HuH-7.5 (cell line): ENCODE measurements around the gene GAL3ST2.

ENCODE experiments used
- DNase-seq: peaks from one replicate; pipeline ENCODE4 v3.0.0; 2011; ENCODE audit warnings: low spot score

GAL3ST2 gene

DNA sequence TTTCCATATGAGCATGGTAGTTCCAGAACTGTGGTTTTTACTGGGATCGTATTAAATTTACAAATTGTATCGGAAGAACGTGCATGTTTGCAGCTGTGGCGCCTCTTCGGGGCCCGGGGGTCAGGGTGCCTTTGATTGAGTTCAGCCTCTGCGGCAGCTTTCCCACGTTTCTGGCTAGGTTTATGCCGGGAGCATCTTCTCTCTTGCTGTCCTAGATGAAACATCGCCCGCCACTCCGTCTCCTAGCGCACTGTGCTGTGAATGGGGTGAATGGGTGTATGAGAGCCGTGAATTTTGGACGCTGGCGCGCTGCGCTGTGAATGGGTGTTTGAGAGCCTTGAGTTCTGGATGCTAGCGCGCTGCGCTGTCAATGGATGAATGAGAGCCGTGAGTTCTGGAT is 69.8 kb downstream of the GAL3ST2 start:
- DNase-seq: no peak

DNA sequence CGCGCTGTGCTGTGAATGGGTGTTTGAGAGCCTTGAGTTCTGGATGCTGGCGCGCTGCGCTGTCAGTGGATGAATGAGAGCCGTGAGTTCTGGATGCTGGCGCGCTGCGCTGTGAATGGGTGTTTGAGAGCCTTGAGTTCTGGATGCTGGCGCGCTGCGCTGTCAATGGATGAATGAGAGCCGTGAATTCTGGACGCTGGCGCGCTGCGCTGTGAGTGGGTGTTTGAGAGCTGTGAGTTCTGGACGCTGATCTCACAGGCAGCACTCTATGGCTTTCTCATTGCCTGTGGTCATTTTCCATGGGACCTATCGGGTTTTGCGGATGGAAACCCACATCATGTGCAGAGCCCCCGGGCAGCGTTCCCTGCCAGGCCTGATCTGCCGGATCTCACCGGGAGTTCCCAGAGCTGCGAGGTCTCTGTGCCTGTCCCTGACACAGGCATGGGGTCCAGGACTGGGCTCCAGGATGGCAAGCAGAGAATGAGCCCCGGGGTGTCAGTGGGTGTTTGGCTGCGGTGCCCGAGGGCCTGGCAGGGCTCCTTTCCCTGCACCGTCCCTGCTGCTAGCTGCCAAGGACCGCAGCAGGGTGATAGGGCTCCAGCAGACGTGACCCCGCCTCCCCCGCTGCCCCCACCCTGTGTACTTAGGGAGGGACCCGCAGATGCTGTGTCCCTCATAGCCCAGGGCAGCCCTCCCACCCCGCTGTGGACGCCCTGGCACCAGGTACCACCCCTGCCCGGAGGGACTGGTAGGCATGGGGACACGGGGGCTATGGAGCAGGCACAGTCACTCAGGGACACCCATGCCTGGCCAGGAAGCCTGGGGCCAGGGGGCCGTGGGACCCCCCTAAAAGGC is 72.4 kb downstream of the GAL3ST2 start:
- peak; percentile 20 for DNase-seq

DNA sequence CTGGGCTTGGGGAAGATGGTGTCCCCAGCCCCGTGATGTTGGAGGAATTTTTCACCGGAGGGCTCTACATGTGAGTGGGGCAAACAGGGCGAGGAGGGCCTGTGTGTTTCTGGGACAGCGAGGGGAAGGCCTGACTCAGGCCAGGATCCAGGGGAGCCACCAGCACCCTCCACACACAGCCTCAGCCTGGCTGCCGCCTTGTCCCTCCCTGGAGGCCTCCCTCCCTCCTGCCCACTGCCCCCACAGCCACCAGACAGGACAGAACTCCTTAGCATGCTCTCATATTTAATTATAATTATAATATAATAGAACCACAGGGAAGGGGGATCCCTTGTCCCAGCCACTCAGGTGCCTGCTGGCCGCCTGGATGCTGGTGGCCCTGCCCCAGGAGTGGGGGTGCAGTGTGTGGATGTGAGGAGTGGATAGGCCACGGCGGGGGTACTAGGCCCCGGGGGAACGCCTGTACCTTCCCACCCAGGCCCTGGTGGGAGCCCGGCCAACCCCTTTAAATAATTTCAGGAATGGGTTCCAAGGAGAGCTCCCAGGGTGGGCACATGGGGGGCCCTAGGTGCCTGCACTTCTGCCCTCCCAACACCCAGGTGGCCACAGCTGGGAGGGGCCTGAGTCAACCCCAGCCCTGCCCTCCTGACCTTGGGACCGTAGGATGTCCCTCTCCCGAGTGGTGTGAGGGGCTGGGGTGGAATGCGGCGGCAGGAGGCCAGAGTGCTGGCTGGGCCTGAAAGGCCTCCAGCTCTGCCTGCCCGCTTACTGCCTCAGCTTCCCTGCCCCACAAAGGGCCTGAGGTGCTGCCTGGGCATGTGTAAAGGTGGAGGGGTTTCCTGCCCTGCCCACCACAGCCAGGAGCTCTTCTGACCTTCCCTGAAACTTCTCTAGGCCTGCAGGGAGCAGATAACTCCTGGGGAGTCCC is 73.3 kb downstream of the GAL3ST2 start:
- peak; percentile 15 for DNase-seq

DNA sequence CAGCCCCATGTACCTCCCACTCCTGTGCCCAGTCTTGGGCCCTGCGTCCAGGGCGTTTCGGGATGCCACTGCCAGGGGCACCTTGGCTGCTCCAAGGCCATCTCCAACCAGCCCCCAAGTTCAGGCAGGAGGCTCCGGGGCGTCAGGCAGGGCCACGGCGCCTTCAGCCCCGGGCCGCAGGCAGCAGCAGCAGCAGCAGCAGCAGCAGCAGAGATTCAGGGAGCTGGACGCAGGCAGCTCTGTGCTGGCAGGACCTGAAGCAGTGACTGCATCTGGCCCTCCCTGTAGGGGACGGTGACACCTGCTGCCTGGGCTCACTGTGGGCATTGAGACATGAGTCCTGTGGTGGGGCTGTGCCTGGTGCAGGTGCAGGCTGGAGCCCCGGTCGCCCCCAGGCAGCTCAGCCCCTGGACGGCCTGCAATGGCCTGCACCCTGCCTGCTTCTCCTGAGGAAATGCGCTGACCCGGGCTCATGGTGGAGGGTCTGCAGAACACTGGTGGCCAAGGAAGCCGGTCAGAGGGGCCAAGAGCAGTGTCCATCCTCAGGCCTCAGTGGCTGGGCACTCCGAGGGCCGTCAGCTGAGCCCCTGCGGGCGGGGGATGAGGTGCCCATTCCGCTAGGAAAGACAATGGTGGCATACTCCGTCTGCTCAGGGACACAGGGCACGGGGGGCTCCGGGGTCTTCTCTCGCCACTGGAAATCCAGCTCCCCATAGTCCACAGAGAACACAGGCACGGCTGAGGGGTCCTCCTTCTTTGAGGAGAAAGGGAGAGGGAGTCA is 74.1 kb downstream of the GAL3ST2 start:
- DNase-seq: peak; percentile 21

DNA sequence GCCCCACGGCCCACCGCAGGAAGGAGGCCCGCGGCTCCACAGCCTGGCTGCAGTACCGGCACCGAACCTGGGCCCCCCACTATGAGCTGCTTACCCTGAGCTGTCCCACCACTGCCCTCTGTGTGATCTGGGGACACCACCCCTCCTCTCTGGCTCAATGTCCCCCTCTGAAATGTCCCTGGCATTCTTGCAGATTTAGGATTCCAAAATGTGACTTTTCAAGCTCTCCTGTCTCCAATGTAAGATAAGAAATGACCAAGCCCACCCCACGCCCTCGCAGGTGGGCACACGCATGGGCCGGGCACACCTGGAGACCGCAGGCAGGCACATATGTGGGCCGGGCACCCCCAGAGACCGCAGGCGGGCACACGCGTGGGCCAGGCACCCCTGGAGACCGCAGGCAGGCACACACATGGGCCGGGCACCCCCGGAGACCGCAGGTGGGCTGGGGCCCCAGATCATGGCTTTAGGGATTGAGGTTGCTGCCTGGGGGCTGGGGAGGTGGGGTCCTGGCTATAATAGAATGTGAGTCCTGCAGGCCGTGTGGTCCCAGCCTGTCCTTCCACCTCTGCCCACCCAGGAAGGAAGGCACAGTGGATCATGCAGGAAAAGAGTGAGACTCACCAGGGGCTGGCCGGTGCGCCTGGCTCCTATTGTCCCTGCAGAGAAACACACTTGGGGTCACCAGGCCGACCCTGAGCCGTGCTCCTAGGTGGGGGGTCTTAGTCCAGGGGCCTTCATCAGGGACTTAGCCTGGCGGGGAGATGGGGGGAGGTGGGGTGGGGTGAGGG is 74.9 kb downstream of the GAL3ST2 start:
- DNase-seq: no peak

DNA sequence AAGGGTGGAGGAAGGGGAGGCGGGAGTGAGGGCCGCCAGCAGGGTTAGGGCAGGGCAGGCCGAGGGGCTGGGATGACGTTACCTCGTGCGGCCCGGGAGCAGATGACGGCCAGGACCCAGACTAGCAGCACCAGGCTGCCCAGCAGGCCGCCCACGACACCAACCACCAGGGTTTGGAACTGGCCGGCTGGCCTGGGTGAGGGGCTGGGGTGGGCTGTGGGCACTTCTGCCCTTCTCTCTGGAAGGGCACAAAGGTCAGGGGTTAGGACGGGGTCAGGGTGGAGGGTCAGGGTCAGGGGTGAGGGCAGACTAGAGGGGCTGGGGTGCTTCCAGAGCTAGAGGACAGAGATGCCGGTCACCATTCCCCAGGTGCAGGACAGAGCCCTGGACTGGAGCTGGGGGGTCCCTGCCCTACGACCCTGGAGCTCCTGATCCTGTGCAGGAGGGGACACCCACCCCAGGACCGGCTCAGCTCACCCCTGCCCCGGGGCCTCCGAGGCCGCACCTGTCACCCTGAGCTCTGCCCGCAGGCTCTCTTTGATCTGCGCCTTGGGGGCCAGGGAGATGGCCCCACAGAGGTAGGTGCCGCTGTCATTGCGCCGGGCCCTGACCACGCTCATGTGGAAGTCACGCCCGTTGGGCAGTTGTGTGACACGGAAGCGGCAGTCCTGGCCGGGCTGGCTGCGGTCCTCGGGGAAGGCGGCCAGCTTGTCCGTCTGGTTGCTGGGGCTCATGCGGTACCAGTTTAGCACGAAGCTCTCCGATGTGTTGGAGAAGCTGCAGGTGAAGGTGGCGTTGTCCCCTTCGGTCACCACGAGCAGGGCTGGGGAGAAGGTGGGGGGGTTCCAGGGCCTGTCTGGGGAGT is 75.7 kb downstream of the GAL3ST2 start:
- peak; percentile 13 for DNase-seq

DNA sequence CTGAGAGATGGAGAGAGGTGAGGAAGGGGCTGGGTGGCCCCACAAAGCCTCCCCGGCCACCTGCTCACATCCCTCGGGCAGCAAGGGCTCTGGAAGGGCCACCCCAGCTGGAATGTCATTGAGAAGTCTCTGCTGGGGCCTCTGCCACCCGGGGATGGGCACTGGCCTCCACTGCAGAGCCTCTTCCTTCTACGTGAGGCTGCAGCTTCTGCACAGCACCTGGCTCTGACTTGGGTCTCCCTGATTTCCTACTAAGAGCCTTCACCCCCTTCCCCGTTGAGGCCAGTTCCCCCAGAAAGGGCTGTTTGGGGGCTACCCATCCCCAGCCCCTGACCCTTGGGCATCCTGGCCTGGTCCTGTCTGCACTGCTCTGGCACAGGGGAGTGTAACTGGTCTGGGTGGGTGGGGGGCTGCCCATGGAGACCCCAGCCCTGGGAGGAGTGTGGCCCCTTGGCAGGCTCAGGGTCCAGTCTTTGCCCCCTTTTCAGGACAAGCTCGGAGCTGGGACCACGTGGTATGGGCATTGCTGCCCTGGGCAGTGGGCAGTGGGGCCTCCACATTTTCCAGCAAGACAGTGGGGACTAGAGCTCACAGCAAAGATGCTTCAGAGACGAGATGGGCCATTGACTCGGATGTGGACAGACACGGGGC is 76.5 kb downstream of the GAL3ST2 start:
- peak; percentile 10 for DNase-seq
